ENCODE data around the gene FMN2. TPM values are rescaled to one million over a fixed set of nuclear protein-coding genes. Genes with fewer than 3 reads are reported as not detected.

FMN2 gene
- total RNA-seq, 2 donors from 2014 or later, result 26.9 to 27.2 TPM

DNA sequence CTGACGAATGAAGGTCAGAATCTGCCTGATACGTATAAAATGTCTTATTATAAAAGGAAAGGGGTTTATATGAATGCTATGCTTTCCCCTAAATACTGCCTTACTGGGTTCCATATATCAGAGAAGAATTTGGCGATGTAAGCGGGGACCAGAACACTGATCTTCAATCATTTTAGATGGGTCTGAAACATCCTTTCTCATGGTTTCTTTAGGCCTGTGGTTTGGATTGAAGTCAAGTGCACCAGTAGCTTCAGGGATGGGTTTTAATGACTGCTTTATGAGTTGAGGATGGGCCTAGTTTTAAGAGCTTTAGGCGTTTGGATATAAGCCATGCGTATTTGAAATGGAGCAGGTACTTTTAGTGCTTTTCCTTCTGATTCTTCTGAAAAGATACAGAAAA, 6.9 kb downstream of the FMN2 start:
- H3K27ac ChIP-seq (ENCODE audit: low read depth, low read length), result no peak overlapping the region
- H3K9me3 ChIP-seq (ENCODE audit: control insufficient read depth, low read length), result no peaks in the 10 kb centered on the region
- H3K4me1 ChIP-seq (ENCODE audit: control insufficient read depth, insufficient read depth, low read length), result peaks cover 11% of the 10 kb centered on the region
- TF ChIP-seq, protein P1, sequence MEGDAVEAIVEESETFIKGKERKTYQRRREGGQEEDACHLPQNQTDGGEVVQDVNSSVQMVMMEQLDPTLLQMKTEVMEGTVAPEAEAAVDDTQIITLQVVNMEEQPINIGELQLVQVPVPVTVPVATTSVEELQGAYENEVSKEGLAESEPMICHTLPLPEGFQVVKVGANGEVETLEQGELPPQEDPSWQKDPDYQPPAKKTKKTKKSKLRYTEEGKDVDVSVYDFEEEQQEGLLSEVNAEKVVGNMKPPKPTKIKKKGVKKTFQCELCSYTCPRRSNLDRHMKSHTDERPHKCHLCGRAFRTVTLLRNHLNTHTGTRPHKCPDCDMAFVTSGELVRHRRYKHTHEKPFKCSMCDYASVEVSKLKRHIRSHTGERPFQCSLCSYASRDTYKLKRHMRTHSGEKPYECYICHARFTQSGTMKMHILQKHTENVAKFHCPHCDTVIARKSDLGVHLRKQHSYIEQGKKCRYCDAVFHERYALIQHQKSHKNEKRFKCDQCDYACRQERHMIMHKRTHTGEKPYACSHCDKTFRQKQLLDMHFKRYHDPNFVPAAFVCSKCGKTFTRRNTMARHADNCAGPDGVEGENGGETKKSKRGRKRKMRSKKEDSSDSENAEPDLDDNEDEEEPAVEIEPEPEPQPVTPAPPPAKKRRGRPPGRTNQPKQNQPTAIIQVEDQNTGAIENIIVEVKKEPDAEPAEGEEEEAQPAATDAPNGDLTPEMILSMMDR (conservative IDR thresholded peaks at IDR 0.05), result no peak
- Mint-ChIP-seq H3K27ac (no peak overlapping the region), H3K9me3 (no peaks in the 10 kb centered on the region), H3K36me3 (ENCODE audit: low read depth) (peaks cover 13% of the 10 kb centered on the region), H3K4me3 (no peak overlapping the region), H3K27me3 (ENCODE audit: insufficient read depth) (peaks cover 4% of the 10 kb centered on the region), H3K4me1 (peaks cover 24% of the 10 kb centered on the region)
- H3K36me3 ChIP-seq (ENCODE audit: control insufficient read depth, insufficient read depth, low read length), result peaks cover 39% of the 10 kb centered on the region
- no peak overlapping the region for H3K9ac ChIP-seq (ENCODE audit: extremely low read depth, low read length, poor library complexity, severe bottlenecking)
- H3K27me3 ChIP-seq (ENCODE audit: control insufficient read depth, insufficient read depth, low read length, poor library complexity, severe bottlenecking), result no peaks in the 10 kb centered on the region
- WGBS, 2 experiments (ENCODE audit: insufficient coverage in 1 of 2, insufficient read length in 1 of 2), result 95 to 97% methylated on average over 6 of the region's 6 CpGs
- peak overlapping the region; percentile 59 for H3K4me3 ChIP-seq (ENCODE audit: low read length)
- DNase-seq, result no peak

GRCh38 chr1:240099329-240099728, 7.6 kb downstream of the FMN2 start:
- Histone ChIP-seq H3K9me3 (ENCODE audit: control insufficient read depth, low read length) (no peaks in the 10 kb centered on the region), H3K27me3 (ENCODE audit: control insufficient read depth, insufficient read depth, low read length, poor library complexity, severe bottlenecking) (no peaks in the 10 kb centered on the region), H3K9ac (ENCODE audit: extremely low read depth, low read length, poor library complexity, severe bottlenecking) (peak overlapping the region; percentile 4), H3K27ac (ENCODE audit: low read depth, low read length) (no peak overlapping the region), H3K36me3 (ENCODE audit: control insufficient read depth, insufficient read depth, low read length) (peaks cover 36% of the 10 kb centered on the region), H3K4me3 (ENCODE audit: low read length) (peak overlapping the region; percentile 59), H3K4me1 (ENCODE audit: control insufficient read depth, insufficient read depth, low read length) (peaks cover 11% of the 10 kb centered on the region)
- Mint-ChIP-seq H3K36me3 (ENCODE audit: low read depth) (peaks cover 17% of the 10 kb centered on the region), H3K27ac (no peak overlapping the region), H3K9me3 (no peaks in the 10 kb centered on the region), H3K4me3 (no peak overlapping the region), H3K4me1 (peaks cover 20% of the 10 kb centered on the region), H3K27me3 (ENCODE audit: insufficient read depth) (no peaks in the 10 kb centered on the region)
- TF ChIP-seq, protein P1 (conservative IDR thresholded peaks at IDR 0.05), result no peak
- no peak for DNase-seq
- 67 to 77% methylated on average over 3 to 5 of the region's 5 CpGs for WGBS, 2 experiments (ENCODE audit: insufficient coverage in 1 of 2, insufficient read length in 1 of 2)

- H3K27me3 ChIP-seq (ENCODE audit: control insufficient read depth, insufficient read depth, low read length, poor library complexity, severe bottlenecking), result no peaks in the 10 kb centered on the region
- WGBS, 2 experiments (ENCODE audit: insufficient coverage in 1 of 2, insufficient read length in 1 of 2), result 93 to 100% methylated on average over 2 to 3 of the region's 3 CpGs
- peak overlapping the region; percentile 4 for H3K9ac ChIP-seq (ENCODE audit: extremely low read depth, low read length, poor library complexity, severe bottlenecking)
- Mint-ChIP-seq H3K27ac (no peak overlapping the region), H3K36me3 (ENCODE audit: low read depth) (peaks cover 18% of the 10 kb centered on the region), H3K9me3 (no peaks in the 10 kb centered on the region), H3K4me3 (no peak overlapping the region), H3K27me3 (ENCODE audit: insufficient read depth) (no peaks in the 10 kb centered on the region), H3K4me1 (peaks cover 19% of the 10 kb centered on the region)
- no peak overlapping the region for H3K27ac ChIP-seq (ENCODE audit: low read depth, low read length)
- H3K36me3 ChIP-seq (ENCODE audit: control insufficient read depth, insufficient read depth, low read length), result peaks cover 39% of the 10 kb centered on the region
- peak overlapping the region; percentile 59 for H3K4me3 ChIP-seq (ENCODE audit: low read length)
- peaks cover 11% of the 10 kb centered on the region for H3K4me1 ChIP-seq (ENCODE audit: control insufficient read depth, insufficient read depth, low read length)
- H3K9me3 ChIP-seq (ENCODE audit: control insufficient read depth, low read length), result no peaks in the 10 kb centered on the region
- TF ChIP-seq, protein P1 (conservative IDR thresholded peaks at IDR 0.05), result no peak
- no peak for DNase-seq
Measured at GRCh38 chr1:240099748-240100147, 8.1 kb downstream of the FMN2 start.

Measured in endodermal cell (in vitro differentiated cells).